OCI-LY3 (cell line): ENCODE results near the gene CYP3A4.

ENCODE experiments used
- CTCF ChIP-seq: fragments of 200-600, 300-600 bp; sonication (generic); IDR thresholded peaks from 2 replicates; pipeline ENCODE4 v1.5.1; 2014; ENCODE audit warnings: antibody characterized with exemption, low read length, low read depth
- EZH2phosphoT487 ChIP-seq: fragments of 200-600 bp; shearing (Covaris generic); IDR thresholded peaks from 2 replicates; pipeline ENCODE4 v1.6.1; 2018; ENCODE audit warnings: antibody characterized with exemption, mixed run types, low read depth

- TF ChIP-seq EZH2phosphoT487: no peak
- no peak for TF ChIP-seq CTCF
These were observed 49.0 kb downstream of the CYP3A4 start, which contains the start of gene CYP3A7 for GRCh38 chr7:99734987-99735386.
